GM12891 (cell line): ENCODE data around the gene SMARCA4.

ENCODE experiments used
- POLR2A ChIP-seq: IDR thresholded peaks from 2 replicates; pipeline ENCODE4 v1.6.1; 2011; ENCODE audit warnings: low read depth, low read length, control low read depth
- POLR2AphosphoS5 ChIP-seq: IDR thresholded peaks from 2 replicates; pipeline ENCODE4 v1.6.1; 2011; ENCODE audit warnings: low read depth, low read length, control low read depth

- TF ChIP-seq POLR2A = no peak
- TF ChIP-seq POLR2AphosphoS5 = no peak
These were observed 4.6 kb downstream of the SMARCA4 start for GRCh38 chr19:10965398-10965797.
